Activated B cell treated with CpG ODN at 0.5 μM for 24 hours (primary cell): ENCODE measurements around the gene PTGFRN. TPM values are rescaled to one million over a fixed set of nuclear protein-coding genes. Genes with fewer than 3 reads are reported as not detected.

Experiments used
- ATAC-seq: fragments of 200-7000 bp; cut with Tn5 transposase; one replicate; pipeline ENCODE4 v1.10.0; 2021; ENCODE audit warnings: low read depth, mild to moderate bottlenecking, moderate library complexity
- CTCF ChIA-PET: fragments of 350-600 bp; sonication (Branson Sonifier 250); formaldehyde crosslinking; loops from one replicate; lab custom pipeline; 2021; ENCODE audit warnings: antibody characterized with exemption; lab: Charles Lee
- POLR2A ChIA-PET: fragments of 350-600 bp; sonication (Branson Sonifier 250); formaldehyde crosslinking; loops from one replicate; lab custom pipeline; 2021; ENCODE audit warnings: antibody characterized with exemption; lab: Charles Lee
- DNase-seq: peaks from one replicate; pipeline ENCODE4 v3.0.0; 2022
- H3K27ac Mint-ChIP-seq: one replicate; pipeline ENCODE4 v1.8.0; 2020; ENCODE audit warnings: mixed read lengths
- H3K27me3 Mint-ChIP-seq: one replicate; pipeline ENCODE4 v1.8.0; 2021; ENCODE audit warnings: mixed read lengths
- H3K36me3 Mint-ChIP-seq: one replicate; pipeline ENCODE4 v1.8.0; 2021; ENCODE audit warnings: low read depth, mixed read lengths
- H3K4me1 Mint-ChIP-seq: one replicate; pipeline ENCODE4 v1.8.0; 2021; ENCODE audit warnings: mixed read lengths
- H3K4me3 Mint-ChIP-seq: one replicate; pipeline ENCODE4 v1.8.0; 2020; ENCODE audit warnings: mild to moderate bottlenecking, mixed read lengths
- H3K9me3 Mint-ChIP-seq: one replicate; pipeline ENCODE4 v1.8.0; 2020; ENCODE audit warnings: mixed read lengths
- CTCF ChIP-seq: fragments of 200-600 bp; IDR thresholded peaks from one replicate; pipeline ENCODE4 v1.8.0; 2022; ENCODE audit warnings: antibody characterized with exemption, mild to moderate bottlenecking
- intact Hi-C: fragments of 100-400 bp; cut with micrococcal nuclease; formaldehyde crosslinking; loops from one replicate; pipeline ENCODE4 v1.15.1; 2024
- total RNA-seq: library from RNA; stranded (reverse); gene quantifications from 2 replicates; pipeline ENCODE4 v1.2.3, GENCODE V29; 2022

The PTGFRN gene
- total RNA-seq, 1 donor from 2014 or later, result not detected

GRCh38 chr1:117038236-117038635 is 128.5 kb downstream of the PTGFRN start:
- POLR2A ChIA-PET, result no interaction called here
- TF ChIP-seq CTCF, result no peak
- CTCF ChIA-PET, result interaction anchor here (0.8 kb wide), 1 partner anchor 29 kb away, joined by 3 read pairs; no protein-coding TSS in a partner anchor
- Mint-ChIP-seq H3K27me3 (no peaks in the 10 kb centered on the region), H3K9me3 (peaks cover 2% of the 10 kb centered on the region), H3K36me3 (no peaks in the 10 kb centered on the region), H3K4me3 (no peak overlapping the region), H3K4me1 (no peaks in the 10 kb centered on the region), H3K27ac (no peak overlapping the region)
- ATAC-seq, result no peak
- intact Hi-C loops, result no loop called here
- DNase-seq, result no peak

Other genes with a start within 250 kb of the PTGFRN start
- gene IGSF3, start 242.2 kb upstream of the PTGFRN start, total RNA-seq, result 6.8 and 7.2 TPM in 2 replicates
- 0.35 and 0.37 TPM in 2 replicates for gene CD2, start 155.5 kb upstream of the PTGFRN start, total RNA-seq
- 0.42 and 0.46 TPM in 2 replicates for gene CD101, start 91.8 kb downstream of the PTGFRN start, total RNA-seq
- gene TTF2, start 150.4 kb downstream of the PTGFRN start, total RNA-seq, result 33.4 and 37.7 TPM in 2 replicates
- 0.76 and 1.5 TPM in 2 replicates for gene TRIM45, start 211.8 kb downstream of the PTGFRN start, total RNA-seq